Spleen (tissue), 7 donors: Measurements from ENCODE around the gene SLC25A24.

Source experiments
- POLR2A ChIP-seq, 3 donors: fragments of 450-650 bp; IDR thresholded peaks; one replicate each; pipeline ENCODE4 v1.5.1; 2017; ENCODE audit warnings: antibody characterized with exemption in 3 of 3, mild to moderate bottlenecking in 1 of 3
- TF ChIP-seq, protein P1 (sequence below), 11 experiments: fragments of 200-600 bp in 7 of 11; fragments of 450-650 bp in 4 of 11; sonication (generic) in 4 of 11; IDR thresholded peaks in 8 of 11; conservative IDR thresholded peaks in 3 of 11; 1 replicate in 7 of 11; 2 replicates in 4 of 11; pipeline versions ENCODE4 v1.4.0 to v1.8.0; 2016 to 2021; ENCODE audit warnings: antibody characterized with exemption in 11 of 11, inconsistent platforms in 4 of 11, mild to moderate bottlenecking in 1 of 11
- donor health status: DM: no; HTN: no; CAD: no; lungs with moderate emphysema.
- donor health status: DM: no; HTN: no; CAD: no.
- donor health status: DM: no; HTN: no; CAD: no.

DNA sequence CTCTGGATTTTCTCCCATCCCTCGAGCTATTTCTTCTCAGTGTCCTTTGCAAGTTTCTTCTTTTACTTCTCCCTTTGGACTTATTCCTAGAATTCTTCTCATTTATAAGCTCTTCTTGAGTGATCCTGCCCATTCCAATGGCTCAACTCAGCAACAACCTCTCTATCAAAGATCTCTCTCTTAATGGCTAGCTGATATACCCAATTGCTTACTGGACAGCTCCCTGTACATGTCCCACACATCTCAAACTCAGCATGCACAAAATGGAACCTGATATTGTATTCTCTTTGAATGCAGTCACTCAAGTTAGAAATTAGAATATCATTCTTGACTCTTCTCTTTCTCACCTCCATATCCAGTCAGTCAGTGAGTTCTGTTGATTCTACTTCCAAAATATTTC, 48.6 kb downstream of the SLC25A24 start:
- no peak for TF ChIP-seq POLR2A (IDR thresholded peaks at IDR 0.05)
- TF ChIP-seq, protein P1, sequence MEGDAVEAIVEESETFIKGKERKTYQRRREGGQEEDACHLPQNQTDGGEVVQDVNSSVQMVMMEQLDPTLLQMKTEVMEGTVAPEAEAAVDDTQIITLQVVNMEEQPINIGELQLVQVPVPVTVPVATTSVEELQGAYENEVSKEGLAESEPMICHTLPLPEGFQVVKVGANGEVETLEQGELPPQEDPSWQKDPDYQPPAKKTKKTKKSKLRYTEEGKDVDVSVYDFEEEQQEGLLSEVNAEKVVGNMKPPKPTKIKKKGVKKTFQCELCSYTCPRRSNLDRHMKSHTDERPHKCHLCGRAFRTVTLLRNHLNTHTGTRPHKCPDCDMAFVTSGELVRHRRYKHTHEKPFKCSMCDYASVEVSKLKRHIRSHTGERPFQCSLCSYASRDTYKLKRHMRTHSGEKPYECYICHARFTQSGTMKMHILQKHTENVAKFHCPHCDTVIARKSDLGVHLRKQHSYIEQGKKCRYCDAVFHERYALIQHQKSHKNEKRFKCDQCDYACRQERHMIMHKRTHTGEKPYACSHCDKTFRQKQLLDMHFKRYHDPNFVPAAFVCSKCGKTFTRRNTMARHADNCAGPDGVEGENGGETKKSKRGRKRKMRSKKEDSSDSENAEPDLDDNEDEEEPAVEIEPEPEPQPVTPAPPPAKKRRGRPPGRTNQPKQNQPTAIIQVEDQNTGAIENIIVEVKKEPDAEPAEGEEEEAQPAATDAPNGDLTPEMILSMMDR (IDR thresholded peaks at IDR 0.05 in 8 of 11, conservative IDR thresholded peaks at IDR 0.05 in 3 of 11), result no peak
